Erythroblast (primary cell): ENCODE results near the gene FCHO1.

Experiments used
- GATA1 ChIP-seq: IDR thresholded peaks from 2 replicates; pipeline ENCODE4 v1.6.1; 2011; ENCODE audit warnings: low read depth, mild to moderate bottlenecking, control low read depth, low read length, moderate library complexity
- POLR2A ChIP-seq: IDR thresholded peaks from 2 replicates; pipeline ENCODE4 v1.6.1; 2011; ENCODE audit warnings: mild to moderate bottlenecking, low read length

DNA sequence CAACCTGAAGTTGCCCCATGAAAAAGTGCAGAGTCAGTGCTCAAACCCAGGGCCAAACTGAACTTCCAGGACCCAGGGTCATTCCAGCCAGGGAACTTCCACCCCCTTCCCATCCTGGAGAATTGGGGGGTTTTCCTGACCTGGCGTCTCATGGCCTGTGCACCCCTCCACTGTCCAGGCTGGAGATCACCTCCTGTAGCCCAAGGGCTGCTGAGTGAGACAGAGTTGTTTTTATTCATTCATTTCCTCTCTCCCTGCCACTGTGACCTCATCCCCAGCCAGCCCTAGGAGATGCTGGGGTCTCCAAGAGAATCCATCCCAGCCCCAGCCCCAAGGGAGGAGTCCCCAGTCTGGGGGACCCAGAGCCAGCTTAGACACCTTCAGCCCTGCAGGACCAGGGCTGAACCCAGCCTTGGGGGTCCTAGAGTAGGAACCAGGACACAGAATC, 4.2 kb downstream of the FCHO1 start:
- TF ChIP-seq POLR2A (no peak), GATA1 (no peak)
